Keratinocyte (primary cell): Measurements from ENCODE around the gene FSIP1. TPM values are rescaled to one million over a fixed set of nuclear protein-coding genes. Genes with fewer than 3 reads are reported as not detected.

ENCODE experiments used
- DNase-seq: peaks from one replicate; pipeline ENCODE4 v3.0.0-alpha.2; 2011; ENCODE audit warnings: low read depth, missing footprints, low spot score
- FAIRE-seq: peaks from 2 replicates; lab custom pipeline; 2011; peaks lifted over from hg19 to GRCh38; lab: Jason Lieb, UNC
- H2AFZ ChIP-seq: 2 replicates; pipeline ENCODE4 v1.6.0; 2012; ENCODE audit warnings: low read length, control low read depth, inconsistent platforms; ENCODE audit not compliant: control insufficient read depth
- H3K27ac ChIP-seq: 2 replicates; pipeline ENCODE4 v1.5.1; 2011; ENCODE audit warnings: low read length; ENCODE audit not compliant: control insufficient read depth, insufficient read depth
- H3K27me3 ChIP-seq: 3 replicates; pipeline ENCODE4 v1.6.0; 2011; ENCODE audit warnings: low read length; ENCODE audit not compliant: control insufficient read depth, insufficient read depth; ENCODE audit errors: extremely low read depth
- H3K36me3 ChIP-seq, 2 experiments: 2 replicates in 1 of 2; 3 replicates in 1 of 2; pipeline ENCODE4 v1.5.1; 2011; ENCODE audit warnings: low read length in 2 of 2, mild to moderate bottlenecking in 1 of 2; ENCODE audit not compliant: control insufficient read depth in 2 of 2, insufficient read depth in 2 of 2; ENCODE audit errors: extremely low read depth in 1 of 2
- H3K4me1 ChIP-seq: 3 replicates; pipeline ENCODE4 v1.5.1; 2011; ENCODE audit warnings: low read length; ENCODE audit not compliant: control insufficient read depth, insufficient read depth; ENCODE audit errors: extremely low read depth
- H3K4me2 ChIP-seq: 3 replicates; pipeline ENCODE4 v1.6.0; 2011; ENCODE audit warnings: low read depth, low read length; ENCODE audit not compliant: control insufficient read depth, insufficient read depth; ENCODE audit errors: extremely low read depth
- H3K4me3 ChIP-seq, 3 experiments: fragments of 200-600 bp in 1 of 3; sonication (generic) in 1 of 3; 2 replicates in 2 of 3; 3 replicates in 1 of 3; pipeline ENCODE4 v1.5.1; 2011 to 2016; ENCODE audit warnings: low read length in 3 of 3, mild to moderate bottlenecking in 3 of 3, control low read depth in 2 of 3, inconsistent platforms in 1 of 3, low read depth in 1 of 3, mixed read lengths in 1 of 3, mixed run types in 1 of 3, moderate library complexity in 1 of 3; ENCODE audit not compliant: control insufficient read depth in 2 of 3, insufficient read depth in 2 of 3; ENCODE audit errors: extremely low read depth in 1 of 3
- H3K79me2 ChIP-seq: 2 replicates; pipeline ENCODE4 v1.6.0; 2012; ENCODE audit warnings: low read length; ENCODE audit not compliant: control insufficient read depth, insufficient read depth
- H3K9ac ChIP-seq: 3 replicates; pipeline ENCODE4 v1.6.0; 2011; ENCODE audit warnings: low read length; ENCODE audit not compliant: control insufficient read depth, insufficient read depth; ENCODE audit errors: extremely low read depth
- H3K9me1 ChIP-seq: 3 replicates; pipeline ENCODE4 v1.6.0; 2011; ENCODE audit warnings: low read length; ENCODE audit not compliant: control insufficient read depth, insufficient read depth; ENCODE audit errors: extremely low read depth
- H3K9me3 ChIP-seq: 2 replicates; pipeline ENCODE4 v1.5.1; 2012; ENCODE audit warnings: low read depth, low read length; ENCODE audit not compliant: control insufficient read depth
- H4K20me1 ChIP-seq: 3 replicates; pipeline ENCODE4 v1.6.0; 2011; ENCODE audit warnings: low read length; ENCODE audit not compliant: control insufficient read depth, insufficient read depth; ENCODE audit errors: extremely low read depth
- CTCF ChIP-seq, 3 experiments: IDR thresholded peaks in 1 of 3; conservative IDR thresholded peaks in 1 of 3; optimal IDR thresholded peaks in 1 of 3; 2 replicates in 2 of 3; 3 replicates in 1 of 3; pipeline versions ENCODE3 to v1.5.1; 2011; ENCODE audit warnings: low read length in 3 of 3, mild to moderate bottlenecking in 3 of 3, moderate library complexity in 2 of 3, control low read depth in 1 of 3, inconsistent platforms in 1 of 3; ENCODE audit not compliant: insufficient read depth in 2 of 3; ENCODE audit errors: extremely low read depth in 1 of 3
- EZH2 ChIP-seq: IDR thresholded peaks from one replicate; pipeline ENCODE4 v1.6.1; 2012; ENCODE audit warnings: inconsistent platforms, mild to moderate bottlenecking, low read length, moderate library complexity
- dilution Hi-C: fragments of 300-500 bp; cut with MboI; formaldehyde crosslinking; loops from one replicate; pipeline ENCODE4 v1.7.0; 2020; ENCODE audit warnings: low sequenced_read_pairs; ENCODE audit not compliant: extremely low pct_ligation_motif_present
- polyA plus RNA-seq, 5 experiments: library from polyadenylated mRNA; depleted of rRNA in 3 of 5; stranded (reverse) in 3 of 5; stranded (forward) in 1 of 5; unstranded in 1 of 5; fragments of >200 nt; gene quantifications; 1 replicate in 1 of 5; 2 replicates in 3 of 5; 3 replicates in 1 of 5; pipeline versions ENCODE4 v1.2.1 to v1.2.3, GENCODE V29; 2011 to 2012; ENCODE audit warnings: missing spikeins in 2 of 5, low read depth in 1 of 5, low replicate concordance in 1 of 5

The FSIP1 gene
- polyA plus RNA-seq, 1 donor (not counting 4 experiments of a cell fraction or from before 2014, with no cell fraction given) = 1.5 TPM

- Histone ChIP-seq H3K27ac (no peak overlapping the region), H3K4me1 (peaks cover 7% of the 10 kb centered on the region)
- FAIRE-seq = no peak
These were observed 36.5 kb downstream of the FSIP1 start for GRCh38 chr15:39746176-39746575.

GRCh38 chr15:39745415-39745814 lies 37.2 kb downstream of the FSIP1 start:
- DNase-seq (no peak), FAIRE-seq (no peak)
- Histone ChIP-seq H4K20me1 (no peaks in the 10 kb centered on the region), H3K4me3 (no peak overlapping the region), H3K36me3 (no peaks in the 10 kb centered on the region), H3K9me3 (no peaks in the 10 kb centered on the region), H3K79me2 (no peaks in the 10 kb centered on the region), H2AFZ (no peak overlapping the region), H3K4me2 (no peak overlapping the region), H3K9ac (no peak overlapping the region), H3K27me3 (no peaks in the 10 kb centered on the region), H3K4me1 (peaks cover 7% of the 10 kb centered on the region), H3K27ac (no peak overlapping the region), H3K9me1 (no peaks in the 10 kb centered on the region)
- dilution Hi-C loops = no loop called here
- TF ChIP-seq CTCF (optimal IDR thresholded peaks at IDR 0.05 in 1 of 3, IDR thresholded peaks at IDR 0.05 in 1 of 3, conservative IDR thresholded peaks at IDR 0.05 in 1 of 3; ENCODE audit: extremely low read depth in 1 of 3, insufficient read depth in 2 of 3, low read length in 3 of 3) = no peak
- TF ChIP-seq EZH2 = no peak

More at GRCh38 chr15:39746176-39746575, 36.5 kb downstream of the FSIP1 start:
- Histone ChIP-seq H3K9ac (no peak overlapping the region), H3K79me2 (no peaks in the 10 kb centered on the region), H3K36me3 (no peaks in the 10 kb centered on the region), H3K9me1 (no peaks in the 10 kb centered on the region), H3K4me3 (no peak overlapping the region), H3K9me3 (no peaks in the 10 kb centered on the region), H3K27me3 (no peaks in the 10 kb centered on the region), H4K20me1 (no peaks in the 10 kb centered on the region), H3K4me2 (no peak overlapping the region), H2AFZ (no peak overlapping the region)
- dilution Hi-C loops = no loop called here
- no peak for DNase-seq
- no peak for TF ChIP-seq CTCF (optimal IDR thresholded peaks at IDR 0.05 in 1 of 3, IDR thresholded peaks at IDR 0.05 in 1 of 3, conservative IDR thresholded peaks at IDR 0.05 in 1 of 3; ENCODE audit: extremely low read depth in 1 of 3, insufficient read depth in 2 of 3, low read length in 3 of 3)
- no peak for TF ChIP-seq EZH2
